ENCODE measurements around the gene HOXB5.

Gene HOXB5

GRCh38 chr17:48615963-48616716, 22.6 kb upstream of the HOXB5 start:
- DNase-seq (ENCODE audit: low read depth) = no peak

GRCh38 chr17:48615047-48615962, 21.7 kb upstream of the HOXB5 start, which contains the start of gene HOXB8:
TSS of gene HOXB8 (minus strand) at chr17:48615292. CDS start at chr17:48614704, 588 bp downstream.
- no peak for DNase-seq (ENCODE audit: low read depth)

- DNase-seq (ENCODE audit: low read depth) = no peak
Observed at GRCh38 chr17:48613862-48614694, 20.5 kb upstream of the HOXB5 start.

- no peak for DNase-seq (ENCODE audit: low read depth)
Observed at GRCh38 chr17:48612854-48613691, 19.5 kb upstream of the HOXB5 start.

- DNase-seq (ENCODE audit: low read depth) = no peak
Observed at GRCh38 chr17:48612456-48612853, 18.9 kb upstream of the HOXB5 start.

GRCh38 chr17:48611681-48612455, 18.3 kb upstream of the HOXB5 start:
- no peak for DNase-seq (ENCODE audit: low read depth)

- DNase-seq (ENCODE audit: low read depth) = no peak
Observed at GRCh38 chr17:48611213-48611612, 17.6 kb upstream of the HOXB5 start.

- DNase-seq (ENCODE audit: low read depth) = peak; percentile 59
Observed at GRCh38 chr17:48610282-48611211, 17.0 kb upstream of the HOXB5 start, which contains the start of gene HOXB7. TSS of gene HOXB7 (minus strand) at chr17:48611017. CDS start at chr17:48610918, 99 bp downstream.

- DNase-seq (ENCODE audit: low read depth) = no peak
Observed at GRCh38 chr17:48609759-48610281, 16.2 kb upstream of the HOXB5 start.

GRCh38 chr17:48609033-48609432, 15.5 kb upstream of the HOXB5 start:
- DNase-seq (ENCODE audit: low read depth) = no peak

- no peak for DNase-seq (ENCODE audit: low read depth)
Observed at GRCh38 chr17:48608494-48608834, 14.9 kb upstream of the HOXB5 start.

- DNase-seq (ENCODE audit: low read depth) = no peak
Observed at GRCh38 chr17:48606892-48607614, 13.5 kb upstream of the HOXB5 start.

- no peak for DNase-seq (ENCODE audit: low read depth)
Observed at GRCh38 chr17:48605991-48606891, 12.7 kb upstream of the HOXB5 start.

GRCh38 chr17:48605409-48605919, 11.9 kb upstream of the HOXB5 start:
- no peak for DNase-seq (ENCODE audit: low read depth)

GRCh38 chr17:48604770-48605329, 11.3 kb upstream of the HOXB5 start, which contains the start of gene HOXB6:
TSS of gene HOXB6 (minus strand) at chr17:48604986. CDS start at chr17:48598150, 6,836 bp downstream.
- DNase-seq (ENCODE audit: low read depth) = no peak

- DNase-seq (ENCODE audit: low read depth) = no peak
Observed at GRCh38 chr17:48603959-48604769, 10.6 kb upstream of the HOXB5 start.

Data from stimulated activated CD8-positive, alpha-beta memory T cell treated with anti-CD3 and anti-CD28 coated beads, Interleukin-4, amount 100 ng/mL, for 24 hours (primary cell).